Body of pancreas (tissue), 4 donors: ENCODE results near the gene EIF4E. TPM values are rescaled to one million over a fixed set of nuclear protein-coding genes. Genes with fewer than 3 reads are reported as not detected.

Experiments used
- ATAC-seq: fragments of 150-250 bp; one replicate; pipeline ENCODE4 v1.9.1; 2016
- DNase-seq, 4 donors: peaks; one replicate each; pipeline ENCODE4 v3.0.0-alpha.2; 2019
- H3K27ac ChIP-seq, 4 donors: fragments of 200-600 bp; sonication (generic); 1 replicate in 3 of 4; 2 replicates in 1 of 4; pipeline versions ENCODE4 v1.5.1 to v1.6.1; 2016 to 2019; ENCODE audit warnings: mild to moderate bottlenecking in 1 of 4, mixed read lengths in 1 of 4, moderate library complexity in 1 of 4
- H3K27me3 ChIP-seq, 2 donors: fragments of 200-600 bp; sonication (generic); one replicate each; pipeline ENCODE4 v1.6.0; 2016; ENCODE audit warnings: mild to moderate bottlenecking in 1 of 2
- H3K36me3 ChIP-seq, 2 donors: fragments of 200-600 bp; sonication (generic); replicated peaks in 1 of 2; 2 replicates each; pipeline ENCODE4 v1.5.1; 2016; ENCODE audit warnings: low read depth in 2 of 2; ENCODE audit not compliant: insufficient read depth in 1 of 2
- H3K4me1 ChIP-seq: fragments of 200-600 bp; sonication (generic); one replicate; pipeline ENCODE4 v1.6.0; 2016
- H3K4me3 ChIP-seq, 2 donors: fragments of 200-600 bp; sonication (generic); 1 replicate in 1 of 2; 2 replicates in 1 of 2; pipeline ENCODE4 v1.5.1; 2016 to 2019
- H3K9me3 ChIP-seq, 3 donors: fragments of 200-600 bp; sonication (generic); 1 replicate in 2 of 3; 2 replicates in 1 of 3; pipeline ENCODE4 v1.5.1; 2016
- CTCF ChIP-seq, 7 experiments: fragments of 450-650 bp in 4 of 7; fragments of 200-600 bp in 3 of 7; sonication (generic) in 3 of 7; IDR thresholded peaks; one replicate each; pipeline ENCODE4 v1.5.1; 2016 to 2019; ENCODE audit warnings: antibody characterized with exemption in 7 of 7
- POLR2A ChIP-seq, 3 donors: fragments of 450-650 bp; IDR thresholded peaks; one replicate each; pipeline ENCODE4 v1.6.1; 2016; ENCODE audit warnings: antibody characterized with exemption in 3 of 3, mild to moderate bottlenecking in 2 of 3
- WGBS, 2 donors: methylation state at CpG; one replicate each; pipeline ENCODE4 v1.1.5; 2017; 5-methylcytosine and 5-hydroxymethylcytosine counted together
- intact Hi-C: fragments of 100-400 bp; cut with DNase I; formaldehyde crosslinking; loops from one replicate; pipeline ENCODE4 v1.15.1; 2023
- total RNA-seq, 2 donors: library from RNA; depleted of rRNA; stranded (reverse); fragments of >200 nt; gene quantifications; one replicate each; pipeline ENCODE4 v1.1.0, GENCODE V29; 2016

The EIF4E gene
- total RNA-seq, 2 donors from 2014 or later, result 31.1 to 67.9 TPM

- WGBS, 2 donors, result 13 to 16% methylated on average over 2 of the region's 2 CpGs
- Histone ChIP-seq H3K9me3 (no peaks in the 10 kb centered on the region), H3K36me3 (no peaks in the 10 kb centered on the region), H3K27ac (peak overlapping the region in 1 of 4 donors; percentile 4), H3K4me3 (no peak overlapping the region), H3K4me1 (peaks cover 38% of the 10 kb centered on the region), H3K27me3 (no peaks in the 10 kb centered on the region)
- ATAC-seq (peak; percentile 18), DNase-seq (no peak)
- no peak for TF ChIP-seq POLR2A (IDR thresholded peaks at IDR 0.05)
- TF ChIP-seq CTCF (IDR thresholded peaks at IDR 0.05), result no peak
- intact Hi-C loops, result no loop called here
These were observed 20.1 kb downstream of the EIF4E start for GRCh38 chr4:98908703-98909262.

DNA sequence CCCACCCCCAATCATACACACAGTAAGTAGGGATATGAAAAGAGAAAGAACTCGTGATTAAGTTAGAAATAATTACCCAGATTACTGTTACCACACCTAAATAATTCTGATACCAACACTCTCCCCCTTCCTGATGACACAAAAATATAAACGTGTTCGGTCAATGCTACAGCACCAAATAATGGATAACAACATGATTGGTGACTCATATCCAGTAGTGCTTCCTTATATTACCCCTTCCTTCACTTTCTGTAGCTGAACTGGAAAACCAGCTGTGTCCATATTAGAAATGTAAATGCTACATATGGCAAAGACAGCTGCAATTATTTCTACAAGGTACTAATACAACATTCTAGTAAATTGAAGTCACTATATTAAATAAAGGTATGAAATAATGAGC lies 20.8 kb downstream of the EIF4E start:
- 55% methylated on average over 3 of the region's 3 CpGs for WGBS, 2 donors
- TF ChIP-seq CTCF (IDR thresholded peaks at IDR 0.05), result no peak
- no peak for TF ChIP-seq POLR2A (IDR thresholded peaks at IDR 0.05)
- Histone ChIP-seq H3K27me3 (no peaks in the 10 kb centered on the region), H3K4me1 (peaks cover 44% of the 10 kb centered on the region), H3K9me3 (no peaks in the 10 kb centered on the region), H3K27ac (no peak overlapping the region), H3K4me3 (no peak overlapping the region), H3K36me3 (no peaks in the 10 kb centered on the region)
- ATAC-seq, result no peak
- intact Hi-C loops, result no loop called here
- DNase-seq, result no peak

- H3K4me1 ChIP-seq, result peaks cover 40% of the 10 kb centered on the region
These were observed 23.1 kb downstream of the EIF4E start for GRCh38 chr4:98905839-98906238.

DNA sequence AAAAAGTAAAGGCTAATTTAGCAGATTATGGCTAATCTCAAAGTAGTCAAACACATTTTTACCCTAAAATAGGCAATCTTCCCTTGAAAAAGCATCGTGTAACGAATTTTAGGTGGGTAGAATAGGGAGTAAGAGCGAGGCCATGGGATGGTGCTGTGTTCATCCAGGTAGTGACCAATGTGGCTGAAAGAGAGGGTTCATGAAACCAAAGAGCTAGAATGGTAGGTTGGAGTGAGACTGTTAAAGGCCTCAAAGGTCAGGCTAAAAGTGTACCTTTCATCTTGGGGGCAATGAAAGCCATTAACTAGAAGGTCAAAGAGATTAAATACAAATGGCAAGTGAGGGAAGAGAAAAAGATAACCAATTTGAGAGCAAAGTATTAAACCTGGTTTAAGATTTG lies 23.6 kb downstream of the EIF4E start:
- ATAC-seq, result no peak
- DNase-seq, result no peak
- intact Hi-C loops, result no loop called here
- H3K9me3 ChIP-seq, result no peaks in the 10 kb centered on the region
- 95 to 99% methylated on average over 3 of the region's 3 CpGs for whole genome bisulfite sequencing, 2 donors
- TF ChIP-seq CTCF (IDR thresholded peaks at IDR 0.05) (no peak), POLR2A (IDR thresholded peaks at IDR 0.05) (no peak)
- H3K27me3 ChIP-seq, result no peaks in the 10 kb centered on the region
- peaks cover 35% of the 10 kb centered on the region for H3K4me1 ChIP-seq
- peaks cover 0 to 2% of the 10 kb centered on the region in 2 donors for H3K36me3 ChIP-seq
- H3K4me3 ChIP-seq, result no peak overlapping the region
- no peak overlapping the region for H3K27ac ChIP-seq

More at GRCh38 chr4:98905839-98906238, 23.1 kb downstream of the EIF4E start:
- no peaks in the 10 kb centered on the region for H3K27me3 ChIP-seq
- ATAC-seq (no peak), DNase-seq (no peak)
- TF ChIP-seq CTCF (IDR thresholded peaks at IDR 0.05), result no peak
- no peak for TF ChIP-seq POLR2A (IDR thresholded peaks at IDR 0.05)
- no peaks in the 10 kb centered on the region for H3K9me3 ChIP-seq
- peaks cover 0 to under 1% of the 10 kb centered on the region in 2 donors for H3K36me3 ChIP-seq
- H3K4me3 ChIP-seq, result no peak overlapping the region
- H3K27ac ChIP-seq, result no peak overlapping the region
- intact Hi-C loops, result no loop called here

- H3K4me3 ChIP-seq, result no peak overlapping the region
- intact Hi-C loops, result no loop called here
- ATAC-seq (no peak), DNase-seq (no peak)
- H3K27me3 ChIP-seq, result no peaks in the 10 kb centered on the region
- H3K9me3 ChIP-seq, result no peaks in the 10 kb centered on the region
- WGBS, 2 donors, result 75 to 87% methylated on average over 5 of the region's 5 CpGs
- TF ChIP-seq POLR2A (IDR thresholded peaks at IDR 0.05), result no peak
- H3K4me1 ChIP-seq, result peaks cover 26% of the 10 kb centered on the region
- H3K27ac ChIP-seq, result no peak overlapping the region
- H3K36me3 ChIP-seq, result peaks cover 0 to 2% of the 10 kb centered on the region in 2 donors
These were observed 25.0 kb downstream of the EIF4E start for GRCh38 chr4:98903963-98904362.
